ENCODE measurements around the gene ASCC2.

Gene ASCC2

GRCh38 chr22:29766632-29767170 lies 71.4 kb downstream of the ASCC2 start, which contains the start of gene ZMAT5:
ZMAT5 (minus strand) TSS chr22:29767007; CDS start chr22:29748544, 18,463 bp downstream.
- TF ChIP-seq SIN3A (IDR thresholded peaks at IDR 0.05; ENCODE audit: borderline replicate concordance, insufficient read depth, low read length) (peak; percentile 17; the same call in 1 of the 2 replicates), REST (IDR thresholded peaks at IDR 0.05; ENCODE audit: insufficient read depth in 1 of 2, low read depth in 2 of 2, low read length in 2 of 2) (0 out of 4 replicates have a peak, but pooled peaks of 1 of the 2 experiments have one; percentile 15), FOXP2 (optimal IDR thresholded peaks at IDR 0.05; ENCODE audit: borderline replicate concordance, extremely low read depth, extremely low read length, insufficient read depth) (no peak), POLR2AphosphoS5 (IDR thresholded peaks at IDR 0.05; ENCODE audit: low read depth, low read length) (peak; percentile 82), TAF1 (IDR thresholded peaks at IDR 0.05; ENCODE audit: borderline replicate concordance, insufficient read depth, low read length) (peak; percentile 81; the same call in 1 of the 2 replicates)

DNA sequence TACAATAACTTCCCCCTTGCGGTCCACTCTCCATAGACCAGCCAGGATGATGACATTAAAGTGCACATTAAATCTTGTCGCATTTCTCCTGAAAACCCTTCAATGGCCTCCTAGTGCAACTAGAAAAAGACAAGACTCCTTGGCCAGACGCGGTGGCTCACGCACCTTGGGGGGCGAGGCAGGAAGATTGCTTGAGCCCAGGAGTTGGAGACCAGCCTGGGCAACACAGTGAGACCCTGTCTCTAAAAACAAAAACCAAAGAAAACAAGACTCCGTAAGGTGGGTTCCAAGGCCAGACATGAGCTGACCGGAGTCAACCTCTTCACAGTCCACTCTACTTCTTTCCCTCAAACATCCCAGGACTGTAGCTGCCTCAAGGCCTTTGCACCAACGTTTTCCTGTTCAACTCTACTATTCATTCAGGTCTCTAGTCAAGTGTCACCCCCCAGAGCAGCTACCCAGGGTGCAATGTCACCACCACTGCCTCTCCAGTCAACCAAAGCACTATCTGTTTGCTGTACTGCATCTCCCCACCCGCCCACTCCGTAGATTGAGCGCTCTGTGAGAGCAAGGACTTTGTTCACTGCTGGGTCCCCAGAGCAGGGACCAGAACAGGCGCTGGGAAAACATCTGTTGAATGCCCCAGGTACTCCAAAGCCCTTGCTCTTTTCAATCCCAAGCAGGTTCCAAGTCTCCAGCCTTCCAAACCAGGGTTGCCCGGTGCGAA lies 72.0 kb downstream of the ASCC2 start:
- TF ChIP-seq TAF1 (IDR thresholded peaks at IDR 0.05; ENCODE audit: borderline replicate concordance, insufficient read depth, low read length), result no peak
- TF ChIP-seq FOXP2 (optimal IDR thresholded peaks at IDR 0.05; ENCODE audit: borderline replicate concordance, extremely low read depth, extremely low read length, insufficient read depth), result no peak
- TF ChIP-seq REST (IDR thresholded peaks at IDR 0.05; ENCODE audit: insufficient read depth in 1 of 2, low read depth in 2 of 2, low read length in 2 of 2), result no peak
- TF ChIP-seq POLR2AphosphoS5 (IDR thresholded peaks at IDR 0.05; ENCODE audit: low read depth, low read length), result no peak
- no peak for TF ChIP-seq SIN3A (IDR thresholded peaks at IDR 0.05; ENCODE audit: borderline replicate concordance, insufficient read depth, low read length)

DNA sequence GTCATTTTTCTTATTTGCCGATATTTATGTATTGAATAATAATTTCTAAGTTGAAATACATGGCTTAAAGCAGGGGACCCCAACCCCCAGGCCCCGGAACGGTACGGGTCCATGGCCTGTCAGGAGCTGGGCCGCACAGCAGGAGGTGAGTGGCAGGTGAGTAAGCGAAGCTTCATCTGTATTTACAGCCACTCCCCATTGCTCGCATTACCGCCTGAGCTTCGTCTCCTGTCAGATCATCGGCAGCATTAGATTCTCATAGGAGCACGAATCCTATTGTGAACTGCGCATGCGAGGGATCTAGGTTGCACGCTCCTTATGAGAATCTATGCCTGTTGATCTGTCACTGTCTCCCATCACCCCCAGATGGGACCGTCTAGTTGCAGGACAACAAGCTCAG lies 75.8 kb downstream of the ASCC2 start:
- no peak for TF ChIP-seq SIN3A (IDR thresholded peaks at IDR 0.05; ENCODE audit: borderline replicate concordance, insufficient read depth, low read length)
- TF ChIP-seq FOXP2 (optimal IDR thresholded peaks at IDR 0.05; ENCODE audit: borderline replicate concordance, extremely low read depth, extremely low read length, insufficient read depth), result no peak
- no peak for TF ChIP-seq REST (IDR thresholded peaks at IDR 0.05; ENCODE audit: insufficient read depth in 1 of 2, low read depth in 2 of 2, low read length in 2 of 2)
- no peak for TF ChIP-seq TAF1 (IDR thresholded peaks at IDR 0.05; ENCODE audit: borderline replicate concordance, insufficient read depth, low read length)
- TF ChIP-seq POLR2AphosphoS5 (IDR thresholded peaks at IDR 0.05; ENCODE audit: low read depth, low read length), result no peak

GRCh38 chr22:29758959-29759358 lies 79.1 kb downstream of the ASCC2 start:
- TF ChIP-seq TAF1 (IDR thresholded peaks at IDR 0.05; ENCODE audit: borderline replicate concordance, insufficient read depth, low read length) (no peak), REST (IDR thresholded peaks at IDR 0.05; ENCODE audit: insufficient read depth in 1 of 2, low read depth in 2 of 2, low read length in 2 of 2) (no peak), SIN3A (IDR thresholded peaks at IDR 0.05; ENCODE audit: borderline replicate concordance, insufficient read depth, low read length) (no peak), FOXP2 (optimal IDR thresholded peaks at IDR 0.05; ENCODE audit: borderline replicate concordance, extremely low read depth, extremely low read length, insufficient read depth) (no peak), POLR2AphosphoS5 (IDR thresholded peaks at IDR 0.05; ENCODE audit: low read depth, low read length) (no peak)

Data from PFSK-1 (cell line).